LNCAP (cell line): ENCODE measurements around the gene SMPD2.
A peak's percentile ranks its signal among the peaks of the same experiment; 100 is the strongest.

Experiments used
- CTCF ChIP-seq: fragments of 450-650 bp; IDR thresholded peaks from 2 replicates; pipeline ENCODE4 v1.5.1; 2017; ENCODE audit warnings: mild to moderate bottlenecking

The SMPD2 gene, protein sequence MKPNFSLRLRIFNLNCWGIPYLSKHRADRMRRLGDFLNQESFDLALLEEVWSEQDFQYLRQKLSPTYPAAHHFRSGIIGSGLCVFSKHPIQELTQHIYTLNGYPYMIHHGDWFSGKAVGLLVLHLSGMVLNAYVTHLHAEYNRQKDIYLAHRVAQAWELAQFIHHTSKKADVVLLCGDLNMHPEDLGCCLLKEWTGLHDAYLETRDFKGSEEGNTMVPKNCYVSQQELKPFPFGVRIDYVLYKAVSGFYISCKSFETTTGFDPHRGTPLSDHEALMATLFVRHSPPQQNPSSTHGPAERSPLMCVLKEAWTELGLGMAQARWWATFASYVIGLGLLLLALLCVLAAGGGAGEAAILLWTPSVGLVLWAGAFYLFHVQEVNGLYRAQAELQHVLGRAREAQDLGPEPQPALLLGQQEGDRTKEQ

DNA sequence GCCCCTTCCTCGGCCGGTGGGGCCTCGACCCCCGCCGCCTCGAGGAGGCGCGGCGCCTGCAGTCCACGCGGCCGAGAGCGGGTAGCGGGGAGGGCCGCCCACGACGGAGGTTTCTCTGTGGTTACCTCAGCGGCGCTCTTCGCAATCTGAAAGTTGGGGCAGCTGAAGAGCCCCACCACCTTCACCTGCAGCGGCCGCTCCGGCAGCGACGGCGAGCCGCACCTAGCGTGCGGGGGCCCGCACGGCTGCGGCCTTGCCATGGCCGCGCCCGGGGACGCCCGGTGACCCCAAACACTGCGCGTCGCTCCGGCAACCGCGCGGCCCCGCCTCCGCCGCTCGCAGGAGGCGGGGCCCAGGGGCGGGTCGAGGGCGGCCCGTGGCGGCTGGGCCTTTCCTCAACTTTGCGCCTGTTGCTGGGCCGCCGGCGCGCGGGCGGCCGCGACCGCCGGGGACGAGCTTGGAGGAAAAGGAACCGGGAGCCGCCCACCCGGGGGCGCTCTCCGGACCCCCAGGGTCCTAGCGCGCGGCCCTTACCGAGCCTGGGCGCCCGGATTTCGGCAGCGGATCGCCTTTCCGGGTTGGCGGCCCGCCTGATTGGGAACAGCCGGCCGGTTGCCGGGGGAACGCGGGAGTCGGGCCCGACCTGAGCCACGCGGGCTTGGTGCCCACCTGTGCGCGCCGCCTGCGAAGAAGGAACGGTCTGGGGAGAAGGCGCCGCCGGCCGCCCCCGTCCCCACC is at the start of gene SMPD2, which contains the start of gene PPIL6:
Gene SMPD2, plus strand, starts transcription at position 394 of the 738 bp plus-strand sequence. CDS start 398 bp downstream, outside the sequence.
Gene PPIL6, minus strand, starts transcription at position 298 of the 738 bp plus-strand sequence. Its CDS starts 38 bp downstream, at position 260.
- no peak for TF ChIP-seq CTCF

- no peak for TF ChIP-seq CTCF
These were observed 47.2 kb upstream of the SMPD2 start for GRCh38 chr6:109393157-109393885.

- no peak for TF ChIP-seq CTCF
These were observed 46.6 kb upstream of the SMPD2 start for GRCh38 chr6:109393886-109394281.

GRCh38 chr6:109396046-109396718 is 44.3 kb upstream of the SMPD2 start:
- no peak for TF ChIP-seq CTCF

GRCh38 chr6:109397020-109397419 is 43.5 kb upstream of the SMPD2 start:
- peak; percentile 45 for TF ChIP-seq CTCF

GRCh38 chr6:109406196-109406595 is 34.3 kb upstream of the SMPD2 start:
- TF ChIP-seq CTCF = no peak

DNA sequence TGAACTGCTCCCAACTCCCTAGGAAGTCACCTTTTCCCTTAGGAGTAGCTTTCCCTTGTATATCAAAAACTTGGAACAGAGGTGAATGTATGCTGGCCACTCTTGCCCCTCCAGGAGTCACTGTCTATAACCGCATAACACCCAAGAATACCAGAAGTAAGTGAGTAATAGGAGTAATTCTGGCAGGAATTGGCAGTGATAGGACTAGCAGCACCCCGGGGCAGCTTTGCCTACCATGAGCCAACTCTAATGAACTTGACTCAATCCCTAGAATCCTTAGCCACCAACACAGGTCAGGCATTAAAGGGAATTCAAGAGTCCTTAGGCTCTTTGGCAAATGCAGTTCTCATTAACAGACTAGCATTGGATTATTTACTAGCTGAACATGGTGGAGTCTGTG is 29.5 kb upstream of the SMPD2 start:
- no peak for TF ChIP-seq CTCF
